ENCODE measurements around the gene HTR3B.

The HTR3B gene

DNA sequence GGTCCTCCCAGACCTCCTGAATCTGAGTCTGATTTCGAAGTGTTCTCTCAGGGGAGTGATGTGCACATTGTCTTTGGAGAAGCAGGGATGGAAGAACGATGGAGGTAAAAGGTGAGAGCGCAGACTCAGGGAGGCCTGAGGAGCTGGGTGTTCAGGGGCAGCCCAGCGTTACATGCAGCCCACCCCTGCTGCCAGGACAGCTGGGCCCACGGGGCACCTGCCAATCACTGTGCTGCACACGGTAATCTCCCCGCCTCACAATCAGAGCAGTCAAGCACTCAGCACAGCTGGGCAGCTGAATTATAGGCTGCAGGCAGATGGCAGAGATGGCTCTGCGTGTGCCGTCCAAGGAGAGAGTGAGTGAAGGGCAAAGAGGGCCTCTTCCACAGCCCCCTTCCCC, 52.4 kb downstream of the HTR3B start:
- DNase-seq (ENCODE audit: low read depth) = no peak
- no peak overlapping the region for H3K4me3 ChIP-seq (ENCODE audit: low read length)
- TF ChIP-seq, protein P1, sequence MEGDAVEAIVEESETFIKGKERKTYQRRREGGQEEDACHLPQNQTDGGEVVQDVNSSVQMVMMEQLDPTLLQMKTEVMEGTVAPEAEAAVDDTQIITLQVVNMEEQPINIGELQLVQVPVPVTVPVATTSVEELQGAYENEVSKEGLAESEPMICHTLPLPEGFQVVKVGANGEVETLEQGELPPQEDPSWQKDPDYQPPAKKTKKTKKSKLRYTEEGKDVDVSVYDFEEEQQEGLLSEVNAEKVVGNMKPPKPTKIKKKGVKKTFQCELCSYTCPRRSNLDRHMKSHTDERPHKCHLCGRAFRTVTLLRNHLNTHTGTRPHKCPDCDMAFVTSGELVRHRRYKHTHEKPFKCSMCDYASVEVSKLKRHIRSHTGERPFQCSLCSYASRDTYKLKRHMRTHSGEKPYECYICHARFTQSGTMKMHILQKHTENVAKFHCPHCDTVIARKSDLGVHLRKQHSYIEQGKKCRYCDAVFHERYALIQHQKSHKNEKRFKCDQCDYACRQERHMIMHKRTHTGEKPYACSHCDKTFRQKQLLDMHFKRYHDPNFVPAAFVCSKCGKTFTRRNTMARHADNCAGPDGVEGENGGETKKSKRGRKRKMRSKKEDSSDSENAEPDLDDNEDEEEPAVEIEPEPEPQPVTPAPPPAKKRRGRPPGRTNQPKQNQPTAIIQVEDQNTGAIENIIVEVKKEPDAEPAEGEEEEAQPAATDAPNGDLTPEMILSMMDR (conservative IDR thresholded peaks at IDR 0.05; ENCODE audit: low read depth, low read length) = no peak

- DNase-seq (ENCODE audit: low read depth) = no peak
- H3K4me3 ChIP-seq (ENCODE audit: low read length) = no peak overlapping the region
- TF ChIP-seq, protein P1 (conservative IDR thresholded peaks at IDR 0.05; ENCODE audit: low read depth, low read length) = no peak
Observed at GRCh38 chr11:113960702-113961330, 56.2 kb downstream of the HTR3B start.

DNA sequence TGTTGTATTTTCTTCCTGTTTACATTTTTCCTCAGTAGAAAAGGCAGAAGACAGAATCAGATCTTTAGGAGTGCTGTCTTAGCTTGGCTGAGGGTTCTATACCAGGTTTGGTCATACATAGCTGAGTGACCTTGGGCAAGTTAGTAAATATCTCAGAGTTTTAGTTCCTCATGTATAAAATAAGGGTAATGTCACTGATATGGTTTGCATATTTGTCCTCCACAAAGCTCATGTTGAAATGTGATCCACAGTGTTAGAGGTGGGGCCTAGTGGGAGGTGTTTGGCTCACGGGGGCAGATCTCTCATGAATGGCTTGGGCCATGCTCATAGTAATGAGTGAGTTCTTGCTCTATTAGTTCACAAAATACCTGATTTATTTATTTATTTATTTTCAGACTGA, 62.8 kb downstream of the HTR3B start:
- no peak for DNase-seq (ENCODE audit: low read depth)
- H3K4me3 ChIP-seq (ENCODE audit: low read length) = no peak overlapping the region
- TF ChIP-seq, protein P1 (conservative IDR thresholded peaks at IDR 0.05; ENCODE audit: low read depth, low read length) = no peak

- no peak for DNase-seq (ENCODE audit: low read depth)
- TF ChIP-seq, protein P1 (conservative IDR thresholded peaks at IDR 0.05; ENCODE audit: low read depth, low read length) = no peak
Observed at GRCh38 chr11:113971506-113972195, 67.1 kb downstream of the HTR3B start.

GRCh38 chr11:113974741-113975470, 70.3 kb downstream of the HTR3B start, which contains the start of gene HTR3A:
Gene HTR3A (plus strand): TSS chr11:113975108. CDS start chr11:113975326, 218 bp downstream.
- no peak for DNase-seq (ENCODE audit: low read depth)
- H3K4me3 ChIP-seq (ENCODE audit: low read length) = no peak within 1 kb of the TSS
- TF ChIP-seq, protein P1 (conservative IDR thresholded peaks at IDR 0.05; ENCODE audit: low read depth, low read length) = no peak

More at GRCh38 chr11:113971506-113972195, 67.1 kb downstream of the HTR3B start:
- no peak overlapping the region for H3K4me3 ChIP-seq (ENCODE audit: low read length)

DNA sequence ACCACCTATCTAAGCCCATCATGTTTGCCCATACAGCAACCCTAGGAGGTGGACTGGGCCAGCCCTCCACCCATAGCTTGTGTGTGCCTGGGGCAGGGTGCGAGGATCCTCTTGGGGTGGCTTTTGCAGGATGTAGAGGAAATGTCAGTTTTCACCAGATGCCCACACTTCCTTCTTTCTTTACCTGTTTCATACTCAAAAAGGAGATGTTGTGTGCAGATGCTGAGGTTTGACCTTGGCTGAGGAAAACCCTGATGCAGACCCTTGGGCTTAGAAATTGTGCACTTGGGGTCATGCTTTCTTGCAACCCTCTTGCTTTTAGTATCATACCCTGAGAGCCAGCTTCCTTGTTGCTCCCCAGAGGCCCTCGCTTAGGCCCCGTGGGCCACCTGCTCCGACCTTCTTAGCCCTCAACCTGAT, 72.5 kb downstream of the HTR3B start:
- no peak overlapping the region for H3K4me3 ChIP-seq (ENCODE audit: low read length)
- TF ChIP-seq, protein P1 (conservative IDR thresholded peaks at IDR 0.05; ENCODE audit: low read depth, low read length) = no peak
- no peak for DNase-seq (ENCODE audit: low read depth)
